Motor neuron (in vitro differentiated cells): ENCODE data around the gene RNF217. TPM values are rescaled to one million over a fixed set of nuclear protein-coding genes. Genes with fewer than 3 reads are reported as not detected.

Source experiments
- ATAC-seq, 8 experiments: fragments of 200-7000 bp; cut with Tn5 transposase; replicated peaks in 6 of 8; 2 replicates each; pipeline ENCODE4 v1.8.0; 2021; ENCODE audit warnings: mild to moderate bottlenecking in 8 of 8, moderate library complexity in 8 of 8
- H3K27ac ChIP-seq, 2 donors: fragments of 250-450 bp; sonication (Bioruptor Pico); 2 replicates each; pipeline ENCODE4 v1.9.0; 2021; ENCODE audit warnings: antibody characterized with exemption in 2 of 2, mild to moderate bottlenecking in 2 of 2, moderate library complexity in 1 of 2
- H3K4me1 ChIP-seq, 2 donors: fragments of 250-450 bp; sonication (Bioruptor Pico); replicated peaks in 1 of 2; 2 replicates each; pipeline ENCODE4 v1.6.1; 2021; ENCODE audit warnings: antibody characterized with exemption in 2 of 2, mild to moderate bottlenecking in 2 of 2, moderate library complexity in 1 of 2
- H3K4me3 ChIP-seq, 5 donors: fragments of 250-450 bp; sonication (Bioruptor Pico); 2 replicates each; pipeline ENCODE4 v1.9.0; 2021; ENCODE audit warnings: antibody characterized with exemption in 5 of 5, mild to moderate bottlenecking in 5 of 5, moderate library complexity in 4 of 5
- WGBS, 10 experiments: fragments of 450-650 bp; shearing (Covaris generic); methylation state at CpG; one replicate each; pipeline ENCODE4 v1.0.0; 2022; 5-methylcytosine and 5-hydroxymethylcytosine counted together
- in situ Hi-C, 9 experiments: fragments of 400-800 bp; cut with MboI; loops; one replicate each; pipeline ENCODE4 v1.15.0; 2021; ENCODE audit warnings: low sequenced_read_pairs in 9 of 9, low pct_unique_long_range_greater_than_20kb in 2 of 9; ENCODE audit not compliant: unreplicated experiment in 9 of 9
- total RNA-seq, 8 experiments: library from RNA; unstranded; fragments of 300-600 nt; gene quantifications; 2 replicates each; pipeline versions ENCODE4 v1.2.3 to v1.2.4, GENCODE V29; 2022

RNF217 gene
- total RNA-seq, 8 experiments from 2014 or later: 5.4 to 28.0 (median 11.9) TPM

DNA sequence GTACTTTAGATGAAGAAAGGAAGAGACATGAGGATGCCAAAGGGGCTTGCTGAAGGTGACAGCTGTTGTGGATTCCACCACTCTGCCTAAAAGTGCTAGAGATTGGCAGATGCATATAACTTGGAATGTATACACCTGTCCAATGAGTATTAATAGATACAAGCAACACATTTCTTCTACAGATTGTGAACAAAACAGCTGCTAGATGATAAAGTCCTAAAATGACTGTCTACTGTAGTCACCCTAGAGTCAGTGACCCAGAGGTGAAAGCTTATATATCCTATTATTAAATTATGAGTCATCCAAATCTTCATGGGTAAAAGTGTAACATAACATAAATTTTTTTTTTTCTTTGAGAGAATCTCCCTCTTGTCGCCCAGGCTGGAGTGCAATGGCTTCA, 5.2 kb downstream of the RNF217 start:
- Histone ChIP-seq H3K4me1 (peaks cover 3 to 40% of the 10 kb centered on the region in 2 donors), H3K4me3 (no peak overlapping the region), H3K27ac (no peak overlapping the region)
- ATAC-seq: no peak
- in situ Hi-C loops: no loop called here
- WGBS, 10 experiments: 81 to 100% (median 100%) methylated on average over 1 of the region's 1 CpG; no CpG with 5 or more reads in 7 of the 10 experiments

- no peak for ATAC-seq
- H3K4me3 ChIP-seq: no peak overlapping the region
- H3K4me1 ChIP-seq: peaks cover 3 to 40% of the 10 kb centered on the region in 2 donors
- WGBS, 10 experiments: 0 to 100% (median 71%) methylated on average over 1 of the region's 1 CpG; no CpG with 5 or more reads in 3 of the 10 experiments
- in situ Hi-C loops: no loop called here
- H3K27ac ChIP-seq: no peak overlapping the region
Measured at GRCh38 chr6:124968401-124968800, 6.2 kb downstream of the RNF217 start.

- in situ Hi-C loops: no loop called here
- no peak overlapping the region for H3K27ac ChIP-seq
- ATAC-seq: no peak
Measured at GRCh38 chr6:124970243-124970642, 8.0 kb downstream of the RNF217 start.

GRCh38 chr6:124970763-124971162, 8.5 kb downstream of the RNF217 start:
- in situ Hi-C loops: no loop called here
- peaks cover 0 to 25% of the 10 kb centered on the region in 2 donors for H3K4me1 ChIP-seq
- H3K27ac ChIP-seq: no peak overlapping the region
- no peak for ATAC-seq
- no peak overlapping the region for H3K4me3 ChIP-seq
- 80 to 100% (median 100%) methylated on average over 1 to 2 of the region's 2 CpGs; no CpG with 5 or more reads in 3 of the 10 experiments for WGBS, 10 experiments

More at GRCh38 chr6:124970243-124970642, 8.0 kb downstream of the RNF217 start:
- peaks cover 0 to 28% of the 10 kb centered on the region in 2 donors for H3K4me1 ChIP-seq
- 49 to 100% (median 90%) methylated on average over 2 to 5 of the region's 5 CpGs for WGBS, 10 experiments
- H3K4me3 ChIP-seq: no peak overlapping the region

DNA sequence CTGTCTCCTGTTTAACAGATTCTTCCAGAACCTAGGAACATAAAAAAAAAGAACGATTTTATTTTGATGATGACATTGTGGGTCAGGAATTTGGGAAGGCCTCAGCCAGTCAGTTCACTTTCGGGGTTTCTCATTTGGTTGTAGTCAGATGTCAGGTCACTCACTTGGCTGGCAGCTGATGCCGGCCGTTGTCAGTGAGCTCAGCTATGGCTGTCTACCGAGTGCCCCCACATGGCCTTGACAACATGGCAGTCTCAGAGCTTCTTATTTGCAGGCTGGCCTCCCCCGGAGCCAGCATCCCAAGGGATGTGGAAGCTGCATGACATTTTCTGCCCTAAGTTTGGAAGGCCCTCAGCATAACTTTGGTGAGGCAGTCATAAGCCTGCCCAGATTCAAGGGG, 11.5 kb downstream of the RNF217 start:
- Histone ChIP-seq H3K27ac (no peak overlapping the region), H3K4me1 (peaks cover 11 to 21% of the 10 kb centered on the region in 2 donors), H3K4me3 (no peak overlapping the region)
- no peak for ATAC-seq
- 80 to 100% (median 95%) methylated on average over 1 to 6 of the region's 6 CpGs; no CpG with 5 or more reads in 5 of the 10 experiments for WGBS, 10 experiments
- in situ Hi-C loops: no loop called here

GRCh38 chr6:124974771-124975377, 12.6 kb downstream of the RNF217 start:
- 81 to 100% (median 96%) methylated on average over 2 to 6 of the region's 6 CpGs for WGBS, 10 experiments
- no peak overlapping the region for H3K27ac ChIP-seq
- no peak for ATAC-seq
- in situ Hi-C loops: no loop called here
- H3K4me3 ChIP-seq: no peak overlapping the region
- H3K4me1 ChIP-seq: peaks cover 11 to 26% of the 10 kb centered on the region in 2 donors

DNA sequence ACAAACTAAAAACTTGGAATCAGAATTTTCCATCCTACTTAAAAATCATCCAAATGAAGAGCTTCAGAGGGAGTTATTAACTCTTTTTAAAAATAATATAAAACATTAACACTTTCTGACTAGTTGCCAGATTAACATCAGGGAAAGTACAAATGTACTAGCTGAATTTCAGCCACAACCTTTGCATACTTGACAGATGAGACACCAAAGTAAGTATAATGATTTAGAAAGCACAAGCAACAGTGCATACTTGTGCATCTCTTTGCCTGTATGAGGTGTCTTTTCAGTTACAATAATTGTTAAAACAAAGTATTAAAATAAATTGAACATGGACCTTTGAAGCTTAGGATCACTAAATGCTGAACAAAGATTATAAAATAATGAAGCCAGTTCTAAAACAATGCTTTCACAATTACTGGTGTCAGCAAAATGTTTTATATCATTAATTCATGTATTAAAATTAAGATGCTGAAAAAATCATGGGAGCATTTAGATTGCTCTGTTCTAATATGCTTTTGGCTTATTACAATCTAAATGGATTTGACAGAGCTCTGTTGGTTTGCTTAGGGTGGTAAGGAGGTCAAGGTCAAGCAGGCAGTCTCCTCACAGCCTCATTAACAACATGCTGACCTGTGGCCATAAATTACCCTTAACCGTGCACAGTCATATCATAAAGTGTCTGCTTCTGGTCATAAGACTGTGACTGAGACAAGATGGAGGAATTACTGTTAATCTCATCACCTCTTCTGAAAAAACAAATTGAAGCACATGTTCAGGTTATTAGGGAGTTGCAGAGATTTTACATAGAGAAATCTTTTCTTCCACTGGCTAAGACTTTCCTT, 15.1 kb downstream of the RNF217 start:
- peaks cover 11 to 30% of the 10 kb centered on the region in 2 donors for H3K4me1 ChIP-seq
- peak in 6 of 8 experiments; percentile 59 to 98 (median 96) for ATAC-seq
- in situ Hi-C loops: no loop called here
- WGBS, 10 experiments: 29 to 100% (median 67%) methylated on average over 1 of the region's 1 CpG; no CpG with 5 or more reads in 5 of the 10 experiments
- peak overlapping the region; percentile 67 to 68 for H3K27ac ChIP-seq
- H3K4me3 ChIP-seq: no peak overlapping the region

GRCh38 chr6:124978451-124979293, 16.4 kb downstream of the RNF217 start:
- Histone ChIP-seq H3K4me1 (peaks cover 11 to 44% of the 10 kb centered on the region in 2 donors), H3K27ac (peak overlapping the region; percentile 67 to 68)
- in situ Hi-C loops: no loop called here

GRCh38 chr6:124979294-124979678, 17.0 kb downstream of the RNF217 start:
- WGBS, 10 experiments: 83 to 100% (median 96%) methylated on average over 1 to 4 of the region's 4 CpGs; no CpG with 5 or more reads in 1 of the 10 experiments
- Histone ChIP-seq H3K4me1 (peaks cover 11 to 50% of the 10 kb centered on the region in 2 donors), H3K27ac (no peak overlapping the region), H3K4me3 (no peak overlapping the region)
- no peak for ATAC-seq
- in situ Hi-C loops: no loop called here

More at GRCh38 chr6:124978451-124979293, 16.4 kb downstream of the RNF217 start:
- no peak for ATAC-seq
- 60 to 100% (median 95%) methylated on average over 1 to 9 of the region's 10 CpGs; no CpG with 5 or more reads in 1 of the 10 experiments for WGBS, 10 experiments
- H3K4me3 ChIP-seq: no peak overlapping the region

- peaks cover 6 to 57% of the 10 kb centered on the region in 2 donors for H3K4me1 ChIP-seq
- no peak overlapping the region for H3K27ac ChIP-seq
- in situ Hi-C loops: no loop called here
- ATAC-seq: peak in 1 of 8 experiments; percentile 10
- H3K4me3 ChIP-seq: no peak overlapping the region
Measured at GRCh38 chr6:124982669-124983068, 20.4 kb downstream of the RNF217 start.

DNA sequence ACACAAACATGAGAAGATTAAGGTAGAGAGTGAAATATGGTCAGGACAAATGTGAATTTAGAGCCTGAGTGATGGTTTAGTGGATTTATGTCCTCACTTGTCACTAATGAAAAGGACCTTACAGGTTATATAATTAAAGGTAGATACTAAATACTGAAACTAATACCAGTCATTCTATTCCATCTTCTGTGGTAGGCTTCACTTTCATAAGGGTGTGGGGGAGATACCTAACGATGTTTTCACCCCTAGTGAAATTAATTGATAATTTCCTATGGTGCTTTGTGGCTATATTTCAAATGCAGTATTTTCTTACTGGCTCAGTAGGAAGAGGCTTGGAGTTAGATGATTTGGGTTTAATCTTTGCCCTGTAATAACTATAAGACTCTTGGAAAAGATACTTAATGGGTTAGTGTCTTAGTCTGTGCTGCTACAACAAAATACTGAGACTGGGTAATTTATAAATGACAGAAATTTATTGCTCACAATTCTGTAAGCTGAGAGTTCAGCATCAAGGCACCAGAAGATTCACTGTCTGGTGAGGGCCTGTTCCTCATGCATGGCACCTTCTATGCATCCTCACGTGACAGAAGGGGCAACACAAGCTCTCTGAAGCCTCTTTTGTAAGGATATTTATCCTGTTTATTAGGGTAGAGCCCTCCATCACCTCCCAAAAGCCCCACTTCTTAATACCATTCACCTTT, 21.3 kb downstream of the RNF217 start:
- in situ Hi-C loops: no loop called here
- WGBS, 10 experiments: 83 to 100% (median 100%) methylated on average over 1 to 2 of the region's 2 CpGs; no CpG with 5 or more reads in 3 of the 10 experiments
- no peak overlapping the region for H3K27ac ChIP-seq
- peak in 4 of 8 experiments; percentile 15 to 61 (median 54) for ATAC-seq
- peaks cover 0 to 49% of the 10 kb centered on the region in 2 donors for H3K4me1 ChIP-seq
- H3K4me3 ChIP-seq: no peak overlapping the region

- in situ Hi-C loops: no loop called here
- peaks cover 0 to 52% of the 10 kb centered on the region in 2 donors for H3K4me1 ChIP-seq
- ATAC-seq: peak in 1 of 8 experiments; percentile 23
- H3K27ac ChIP-seq: no peak overlapping the region
- no peak overlapping the region for H3K4me3 ChIP-seq
- WGBS, 10 experiments: 100% methylated on average over 1 of the region's 1 CpG; no CpG with 5 or more reads in 3 of the 10 experiments
Measured at GRCh38 chr6:124984668-124985338, 22.6 kb downstream of the RNF217 start.
